WI38 (cell line): ENCODE measurements around the gene EPHB3.

Source experiments
- H3K4me3 ChIP-seq: 2 replicates; pipeline ENCODE4 v1.5.1; 2011; ENCODE audit warnings: low read depth, mild to moderate bottlenecking, control low read depth, low read length
- TF ChIP-seq, protein P1 (sequence below): IDR thresholded peaks from 2 replicates; pipeline ENCODE4 v1.5.1; 2012; ENCODE audit warnings: low read depth, mild to moderate bottlenecking, control low read depth, low read length

The EPHB3 gene

DNA sequence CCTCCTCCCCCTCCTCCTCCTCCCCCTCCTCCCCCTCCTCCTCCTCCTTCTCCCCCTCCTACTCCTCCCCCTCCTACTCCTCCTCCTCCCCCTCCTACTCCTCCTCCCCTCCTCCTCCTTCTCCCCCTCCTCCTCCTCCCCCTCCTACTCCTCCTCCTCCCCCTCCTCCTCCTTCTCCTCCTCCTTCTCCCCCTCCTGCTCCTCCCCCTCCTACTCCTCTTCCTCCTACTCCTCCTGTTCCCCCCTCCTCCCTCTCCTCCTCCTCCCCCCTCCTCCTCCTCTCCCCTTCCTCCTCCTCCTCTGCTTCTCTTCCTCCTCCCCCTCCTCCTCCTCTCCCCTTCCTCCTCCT lies 17.1 kb upstream of the EPHB3 start:
- no peak overlapping the region for H3K4me3 ChIP-seq
- TF ChIP-seq, protein P1, sequence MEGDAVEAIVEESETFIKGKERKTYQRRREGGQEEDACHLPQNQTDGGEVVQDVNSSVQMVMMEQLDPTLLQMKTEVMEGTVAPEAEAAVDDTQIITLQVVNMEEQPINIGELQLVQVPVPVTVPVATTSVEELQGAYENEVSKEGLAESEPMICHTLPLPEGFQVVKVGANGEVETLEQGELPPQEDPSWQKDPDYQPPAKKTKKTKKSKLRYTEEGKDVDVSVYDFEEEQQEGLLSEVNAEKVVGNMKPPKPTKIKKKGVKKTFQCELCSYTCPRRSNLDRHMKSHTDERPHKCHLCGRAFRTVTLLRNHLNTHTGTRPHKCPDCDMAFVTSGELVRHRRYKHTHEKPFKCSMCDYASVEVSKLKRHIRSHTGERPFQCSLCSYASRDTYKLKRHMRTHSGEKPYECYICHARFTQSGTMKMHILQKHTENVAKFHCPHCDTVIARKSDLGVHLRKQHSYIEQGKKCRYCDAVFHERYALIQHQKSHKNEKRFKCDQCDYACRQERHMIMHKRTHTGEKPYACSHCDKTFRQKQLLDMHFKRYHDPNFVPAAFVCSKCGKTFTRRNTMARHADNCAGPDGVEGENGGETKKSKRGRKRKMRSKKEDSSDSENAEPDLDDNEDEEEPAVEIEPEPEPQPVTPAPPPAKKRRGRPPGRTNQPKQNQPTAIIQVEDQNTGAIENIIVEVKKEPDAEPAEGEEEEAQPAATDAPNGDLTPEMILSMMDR = no peak

DNA sequence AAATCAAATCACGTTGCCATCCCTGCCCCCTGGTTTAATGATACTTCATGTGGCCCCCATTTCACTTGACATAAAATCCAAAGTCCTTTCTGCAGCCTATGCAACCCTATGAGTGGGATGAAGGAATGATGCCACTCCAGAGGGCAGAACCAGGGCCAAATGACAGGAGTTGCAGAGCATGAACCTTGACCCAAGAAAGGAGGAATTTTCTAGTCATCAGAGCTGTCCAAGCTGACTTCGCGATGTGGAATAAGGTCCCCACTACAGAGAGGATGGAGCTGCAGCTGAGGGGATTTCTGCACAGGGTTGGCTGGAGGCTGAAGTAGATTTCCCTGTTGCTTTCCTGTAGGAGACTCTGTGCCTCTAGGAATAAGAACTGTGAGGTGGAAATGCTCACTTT lies 15.8 kb upstream of the EPHB3 start:
- TF ChIP-seq, protein P1 = no peak
- no peak overlapping the region for H3K4me3 ChIP-seq

DNA sequence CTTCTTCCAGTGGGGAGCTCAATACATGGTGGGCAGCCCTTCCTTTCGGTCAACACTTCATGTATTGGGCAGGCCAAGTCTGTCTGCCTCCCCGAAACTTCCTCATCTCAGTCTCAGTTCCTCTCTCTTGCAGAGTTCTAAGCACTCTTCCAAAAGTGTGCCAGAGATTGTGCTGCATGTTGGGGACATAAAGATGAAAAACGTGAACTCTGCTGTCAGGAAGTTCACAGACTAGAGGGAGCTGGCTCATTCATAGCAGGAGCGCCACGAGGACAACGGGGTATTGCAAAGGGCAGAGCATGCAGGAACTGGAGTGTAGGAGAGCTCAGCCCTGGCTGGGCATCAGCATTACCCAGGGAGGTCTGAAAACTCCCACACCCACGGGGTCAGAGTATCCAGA lies 15.3 kb upstream of the EPHB3 start:
- TF ChIP-seq, protein P1 = no peak

DNA sequence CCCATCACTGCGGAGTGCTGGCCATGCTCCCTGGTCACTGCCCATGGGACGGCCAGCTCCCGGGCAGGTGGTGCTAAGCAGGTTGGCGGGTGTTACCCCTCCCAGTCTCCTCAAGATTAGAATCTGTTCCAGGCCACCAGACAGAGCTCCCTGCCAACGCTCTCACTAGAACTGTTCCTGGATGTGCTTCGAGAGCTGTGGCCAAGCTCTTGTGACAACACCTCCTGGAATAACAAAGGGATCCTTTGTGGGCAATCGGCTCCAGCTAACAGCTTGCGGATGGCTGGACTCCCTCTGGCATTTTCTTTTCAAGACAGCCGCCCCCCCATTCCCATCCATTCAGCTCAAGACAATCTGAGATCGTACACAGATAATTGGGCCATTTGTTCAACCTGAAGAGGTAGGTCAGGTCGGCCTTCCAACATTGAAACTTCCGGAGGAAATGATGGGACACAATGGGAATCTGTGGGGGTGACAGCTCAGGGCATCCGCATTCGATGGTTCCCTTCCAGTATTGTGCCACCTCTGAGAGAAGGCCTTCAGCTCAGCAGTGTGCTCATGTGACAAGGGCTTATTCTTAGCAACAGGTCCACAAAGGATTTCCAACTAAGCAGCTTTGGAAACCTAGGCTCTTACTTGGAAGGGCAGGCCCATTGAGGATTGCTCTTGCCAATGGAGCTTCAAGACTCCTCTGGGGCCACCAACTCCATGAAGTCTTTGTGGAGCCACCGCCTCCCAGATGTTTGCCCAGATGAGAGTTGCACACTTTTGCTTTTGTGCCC lies 11.6 kb upstream of the EPHB3 start:
- TF ChIP-seq, protein P1 = no peak
- no peak overlapping the region for H3K4me3 ChIP-seq

More for the DNA sequence above, 15.3 kb upstream of the EPHB3 start:
- H3K4me3 ChIP-seq = no peak overlapping the region

DNA sequence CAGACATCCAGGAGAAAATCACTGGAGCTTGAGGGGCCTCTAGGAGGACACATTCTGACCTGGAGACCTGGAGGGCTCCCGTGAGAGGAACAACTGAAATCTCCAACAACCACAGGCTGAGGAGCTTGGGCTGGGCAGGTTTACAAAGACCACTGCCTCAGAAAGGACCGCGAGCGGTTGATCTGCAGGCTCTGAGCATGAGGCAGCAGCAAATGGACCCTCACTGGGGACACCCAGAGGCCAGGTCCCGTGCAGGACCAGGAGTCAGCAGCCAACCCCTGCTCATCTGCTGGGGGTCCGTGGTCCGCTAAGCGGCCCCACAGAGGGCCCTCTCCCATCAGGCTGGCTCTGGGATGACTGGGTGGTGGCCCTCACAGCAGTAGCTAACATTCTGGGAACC lies 10.5 kb upstream of the EPHB3 start:
- H3K4me3 ChIP-seq = no peak overlapping the region
- TF ChIP-seq, protein P1 = no peak

DNA sequence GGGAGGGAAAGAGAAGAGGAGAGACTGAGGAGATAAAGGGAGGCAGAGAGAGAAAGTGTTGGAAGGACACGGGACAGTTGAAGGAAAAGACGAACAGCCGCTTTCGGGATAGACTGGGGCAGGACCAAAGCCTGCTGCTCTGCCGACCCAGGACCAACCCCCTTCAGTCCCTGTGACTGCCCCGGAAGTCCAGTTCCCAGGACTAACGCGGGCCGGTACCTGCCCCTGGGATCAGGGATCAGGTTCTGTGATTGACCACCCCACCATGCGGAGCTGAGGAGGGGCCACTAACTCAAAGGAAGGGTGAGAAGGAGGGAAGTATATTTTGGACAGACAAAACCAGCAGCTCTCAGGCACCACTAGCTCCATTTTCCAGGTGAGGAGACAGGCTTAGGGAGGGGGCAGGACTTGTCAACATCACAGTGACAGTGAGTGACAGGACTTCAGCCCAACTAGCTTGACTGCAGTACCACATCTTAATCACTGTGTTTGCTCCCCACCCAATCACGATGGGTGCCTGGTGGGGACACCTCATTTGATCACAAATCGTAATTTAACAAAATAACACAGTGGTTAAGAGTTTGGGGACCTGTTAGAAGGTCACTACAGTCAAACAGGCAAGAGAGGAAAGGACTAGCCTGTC lies 9.8 kb upstream of the EPHB3 start:
- H3K4me3 ChIP-seq = no peak overlapping the region
- TF ChIP-seq, protein P1 = no peak

DNA sequence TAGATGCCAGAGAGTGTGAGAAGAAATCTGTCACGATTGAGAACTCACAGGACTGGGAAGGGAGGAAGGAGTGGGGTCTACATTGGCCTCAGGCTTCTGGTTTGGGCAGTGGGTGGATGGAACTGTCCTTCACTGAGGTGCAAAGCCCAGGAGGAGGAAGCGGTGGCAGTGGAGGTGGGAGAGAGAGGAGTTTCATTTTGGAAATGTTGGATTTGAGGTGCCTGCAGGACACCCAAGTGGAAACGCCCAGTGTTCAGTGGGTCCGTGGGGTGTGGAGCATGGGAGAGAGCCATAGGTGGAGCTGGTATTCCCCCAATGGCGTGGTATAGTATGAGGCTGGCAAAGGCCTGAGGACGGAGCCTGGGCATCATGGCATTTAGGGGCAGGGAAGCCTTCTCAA lies 9.3 kb upstream of the EPHB3 start:
- no peak overlapping the region for H3K4me3 ChIP-seq
- TF ChIP-seq, protein P1 = no peak
